ENCODE data around the gene DENND10.
"Not testable (repeated sequence)": the region's sequence is repeated elsewhere in the genome, so short reads cannot be mapped to it uniquely, and the experiment has no call there.

Gene DENND10

GRCh38 chr10:119087271-119087882 is 16.5 kb upstream of the DENND10 start:
- Histone ChIP-seq H3K27me3 (ENCODE audit: insufficient read depth, insufficient read length) (no peaks in the 10 kb centered on the region), H3K9ac (ENCODE audit: insufficient read length, low read depth) (no peak overlapping the region), H3K9me3 (ENCODE audit: insufficient read depth, low read length) (no peaks in the 10 kb centered on the region), H3K36me3 (ENCODE audit: insufficient read depth, insufficient read length, low read length) (no peaks in the 10 kb centered on the region), H3K4me3 (ENCODE audit: insufficient read length, low read depth) (no peak overlapping the region), H3K4me1 (ENCODE audit: insufficient read depth, insufficient read length) (peaks cover 2% of the 10 kb centered on the region)
- DNase-seq (ENCODE audit: low read depth, low spot score): no peak
- TF ChIP-seq SUZ12 (IDR thresholded peaks at IDR 0.05; ENCODE audit: extremely low read depth, insufficient read depth, insufficient read length) (no peak), ZNF274 (IDR thresholded peaks at IDR 0.05; ENCODE audit: low read depth, low read length) (no peak), YY1 (IDR thresholded peaks at IDR 0.05; ENCODE audit: insufficient read depth, insufficient read length) (no peak)

GRCh38 chr10:119090026-119090795 is 13.7 kb upstream of the DENND10 start:
- H3K36me3 ChIP-seq (ENCODE audit: insufficient read depth, insufficient read length, low read length): no peaks in the 10 kb centered on the region
- no peak overlapping the region for H3K4me3 ChIP-seq (ENCODE audit: insufficient read length, low read depth)
- H3K4me1 ChIP-seq (ENCODE audit: insufficient read depth, insufficient read length): peaks cover 2% of the 10 kb centered on the region
- no peaks in the 10 kb centered on the region for H3K9me3 ChIP-seq (ENCODE audit: insufficient read depth, low read length)
- no peak overlapping the region for H3K9ac ChIP-seq (ENCODE audit: insufficient read length, low read depth)
- DNase-seq (ENCODE audit: low read depth, low spot score): no peak
- no peaks in the 10 kb centered on the region for H3K27me3 ChIP-seq (ENCODE audit: insufficient read depth, insufficient read length)
- TF ChIP-seq SUZ12 (IDR thresholded peaks at IDR 0.05; ENCODE audit: extremely low read depth, insufficient read depth, insufficient read length) (no peak), ZNF274 (IDR thresholded peaks at IDR 0.05; ENCODE audit: low read depth, low read length) (no peak), YY1 (IDR thresholded peaks at IDR 0.05; ENCODE audit: insufficient read depth, insufficient read length) (no peak)

DNA sequence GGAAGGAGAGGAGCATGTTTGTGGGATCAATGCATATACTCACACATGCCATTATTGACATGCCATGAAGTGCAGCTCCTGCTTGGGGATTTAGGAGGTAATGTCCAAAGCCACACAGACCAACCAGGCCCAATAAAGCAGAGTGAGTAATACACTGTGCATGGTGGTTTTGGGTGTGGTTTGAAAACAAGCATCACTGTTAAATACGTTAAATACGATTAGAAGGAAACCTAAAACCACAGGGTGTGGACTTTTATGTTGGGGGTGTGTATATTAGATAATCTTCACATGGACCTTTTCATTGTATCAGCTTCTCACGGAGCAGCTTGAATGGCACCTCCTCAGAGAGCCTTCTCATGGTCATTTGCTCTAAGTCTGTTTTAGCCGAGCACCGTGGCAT is 12.9 kb upstream of the DENND10 start:
- no peak for TF ChIP-seq YY1 (IDR thresholded peaks at IDR 0.05; ENCODE audit: insufficient read depth, insufficient read length)
- Histone ChIP-seq H3K9ac (ENCODE audit: insufficient read length, low read depth) (no peak overlapping the region), H3K36me3 (ENCODE audit: insufficient read depth, insufficient read length, low read length) (no peaks in the 10 kb centered on the region), H3K9me3 (ENCODE audit: insufficient read depth, low read length) (no peaks in the 10 kb centered on the region), H3K4me3 (ENCODE audit: insufficient read length, low read depth) (no peak overlapping the region), H3K27me3 (ENCODE audit: insufficient read depth, insufficient read length) (no peaks in the 10 kb centered on the region), H3K4me1 (ENCODE audit: insufficient read depth, insufficient read length) (no peaks in the 10 kb centered on the region)
- DNase-seq (ENCODE audit: low read depth, low spot score): no peak

DNA sequence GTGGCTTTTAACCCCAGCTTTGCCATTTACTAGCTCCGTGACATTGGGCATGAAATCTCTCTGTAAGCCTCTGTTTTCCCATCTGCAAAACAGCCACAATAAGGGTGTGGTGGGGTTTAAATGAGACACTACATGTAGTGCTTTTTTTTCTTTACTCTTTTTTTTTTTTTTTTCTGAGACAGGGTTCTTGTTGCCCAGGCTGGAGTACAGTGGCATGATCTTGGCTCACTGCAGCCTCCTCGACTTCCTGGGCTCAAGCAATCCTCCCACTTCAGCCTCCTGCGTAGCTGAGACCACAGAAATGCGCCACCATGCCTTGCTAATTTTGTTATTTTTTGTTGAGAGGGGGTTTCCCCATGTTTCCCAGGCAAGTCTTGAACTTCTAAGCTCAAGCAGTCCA is 8.3 kb upstream of the DENND10 start:
- Histone ChIP-seq H3K4me3 (ENCODE audit: insufficient read length, low read depth) (no peak overlapping the region), H3K4me1 (ENCODE audit: insufficient read depth, insufficient read length) (no peaks in the 10 kb centered on the region), H3K36me3 (ENCODE audit: insufficient read depth, insufficient read length, low read length) (no peaks in the 10 kb centered on the region), H3K9me3 (ENCODE audit: insufficient read depth, low read length) (no peaks in the 10 kb centered on the region), H3K9ac (ENCODE audit: insufficient read length, low read depth) (no peak overlapping the region), H3K27me3 (ENCODE audit: insufficient read depth, insufficient read length) (no peaks in the 10 kb centered on the region)
- DNase-seq (ENCODE audit: low read depth, low spot score): no peak
- TF ChIP-seq ZNF274 (IDR thresholded peaks at IDR 0.05; ENCODE audit: low read depth, low read length): no peak
- no peak for TF ChIP-seq YY1 (IDR thresholded peaks at IDR 0.05; ENCODE audit: insufficient read depth, insufficient read length)
- no peak for TF ChIP-seq SUZ12 (IDR thresholded peaks at IDR 0.05; ENCODE audit: extremely low read depth, insufficient read depth, insufficient read length)

- DNase-seq (ENCODE audit: low read depth, low spot score); H3K36me3 ChIP-seq (ENCODE audit: insufficient read depth, insufficient read length, low read length); H3K9me3 ChIP-seq (ENCODE audit: insufficient read depth, low read length); H3K27me3 ChIP-seq (ENCODE audit: insufficient read depth, insufficient read length); H3K4me3 ChIP-seq (ENCODE audit: insufficient read length, low read depth); H3K9ac ChIP-seq (ENCODE audit: insufficient read length, low read depth); H3K4me1 ChIP-seq (ENCODE audit: insufficient read depth, insufficient read length): not testable (repeated sequence)
These were observed 7.1 kb upstream of the DENND10 start for GRCh38 chr10:119096641-119097415.

- Histone ChIP-seq H3K9me3 (ENCODE audit: insufficient read depth, low read length) (no peaks in the 10 kb centered on the region), H3K4me1 (ENCODE audit: insufficient read depth, insufficient read length) (no peaks in the 10 kb centered on the region), H3K4me3 (ENCODE audit: insufficient read length, low read depth) (no peak overlapping the region), H3K9ac (ENCODE audit: insufficient read length, low read depth) (no peak overlapping the region), H3K36me3 (ENCODE audit: insufficient read depth, insufficient read length, low read length) (no peaks in the 10 kb centered on the region), H3K27me3 (ENCODE audit: insufficient read depth, insufficient read length) (no peaks in the 10 kb centered on the region)
- no peak for DNase-seq (ENCODE audit: low read depth, low spot score)
- TF ChIP-seq YY1 (IDR thresholded peaks at IDR 0.05; ENCODE audit: insufficient read depth, insufficient read length) (no peak), SUZ12 (IDR thresholded peaks at IDR 0.05; ENCODE audit: extremely low read depth, insufficient read depth, insufficient read length) (no peak), ZNF274 (IDR thresholded peaks at IDR 0.05; ENCODE audit: low read depth, low read length) (no peak)
These were observed 5.3 kb upstream of the DENND10 start for GRCh38 chr10:119098576-119098975.

DNA sequence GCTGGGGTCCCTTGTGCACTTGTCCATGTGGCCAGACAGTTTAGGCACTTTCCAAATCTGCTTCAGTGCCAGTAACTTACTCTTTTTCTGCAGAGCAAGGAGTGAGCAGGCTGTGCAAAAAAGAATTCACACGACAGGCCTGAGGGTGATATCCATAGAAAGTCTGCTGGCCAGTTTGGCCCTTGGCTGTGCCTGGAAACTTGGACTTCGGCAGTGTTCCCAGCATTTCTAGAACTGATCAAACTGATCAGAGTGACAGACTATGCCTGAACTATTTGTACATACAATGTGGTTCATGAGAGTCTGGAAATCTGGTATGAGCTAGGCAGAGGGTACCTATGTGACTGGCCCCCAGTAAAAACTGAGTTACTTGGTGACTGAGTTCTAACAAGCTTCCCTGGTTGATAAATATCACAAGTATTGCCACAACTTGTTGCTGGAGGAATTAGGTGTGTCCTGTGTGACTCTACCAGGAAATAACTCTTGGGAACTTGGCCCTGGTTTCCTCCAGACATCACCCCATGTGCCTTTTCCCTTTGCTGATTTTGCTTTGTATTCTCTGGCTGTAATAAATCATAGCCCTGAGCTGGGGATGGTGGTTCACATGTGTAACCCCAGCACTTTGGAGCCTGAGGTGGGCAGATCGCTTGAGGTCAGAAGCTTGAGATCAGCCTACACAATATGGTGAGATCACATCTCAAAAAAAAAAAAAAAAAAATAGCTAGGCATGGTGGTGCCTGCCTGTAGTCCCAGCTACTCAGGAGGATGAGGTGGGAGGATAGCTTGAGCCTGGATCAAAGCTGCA is 3.3 kb upstream of the DENND10 start:
- no peak for TF ChIP-seq SUZ12 (IDR thresholded peaks at IDR 0.05; ENCODE audit: extremely low read depth, insufficient read depth, insufficient read length)
- TF ChIP-seq ZNF274 (IDR thresholded peaks at IDR 0.05; ENCODE audit: low read depth, low read length): no peak
- TF ChIP-seq YY1 (IDR thresholded peaks at IDR 0.05; ENCODE audit: insufficient read depth, insufficient read length): no peak
- no peak overlapping the region for H3K9ac ChIP-seq (ENCODE audit: insufficient read length, low read depth)
- no peaks in the 10 kb centered on the region for H3K4me1 ChIP-seq (ENCODE audit: insufficient read depth, insufficient read length)
- no peak overlapping the region for H3K4me3 ChIP-seq (ENCODE audit: insufficient read length, low read depth)
- H3K27me3 ChIP-seq (ENCODE audit: insufficient read depth, insufficient read length): no peaks in the 10 kb centered on the region
- H3K9me3 ChIP-seq (ENCODE audit: insufficient read depth, low read length): no peaks in the 10 kb centered on the region
- no peak for DNase-seq (ENCODE audit: low read depth, low spot score)
- no peaks in the 10 kb centered on the region for H3K36me3 ChIP-seq (ENCODE audit: insufficient read depth, insufficient read length, low read length)

All from NT2/D1 (cell line).